ENCODE measurements around the gene PLCXD1.

Gene PLCXD1

DNA sequence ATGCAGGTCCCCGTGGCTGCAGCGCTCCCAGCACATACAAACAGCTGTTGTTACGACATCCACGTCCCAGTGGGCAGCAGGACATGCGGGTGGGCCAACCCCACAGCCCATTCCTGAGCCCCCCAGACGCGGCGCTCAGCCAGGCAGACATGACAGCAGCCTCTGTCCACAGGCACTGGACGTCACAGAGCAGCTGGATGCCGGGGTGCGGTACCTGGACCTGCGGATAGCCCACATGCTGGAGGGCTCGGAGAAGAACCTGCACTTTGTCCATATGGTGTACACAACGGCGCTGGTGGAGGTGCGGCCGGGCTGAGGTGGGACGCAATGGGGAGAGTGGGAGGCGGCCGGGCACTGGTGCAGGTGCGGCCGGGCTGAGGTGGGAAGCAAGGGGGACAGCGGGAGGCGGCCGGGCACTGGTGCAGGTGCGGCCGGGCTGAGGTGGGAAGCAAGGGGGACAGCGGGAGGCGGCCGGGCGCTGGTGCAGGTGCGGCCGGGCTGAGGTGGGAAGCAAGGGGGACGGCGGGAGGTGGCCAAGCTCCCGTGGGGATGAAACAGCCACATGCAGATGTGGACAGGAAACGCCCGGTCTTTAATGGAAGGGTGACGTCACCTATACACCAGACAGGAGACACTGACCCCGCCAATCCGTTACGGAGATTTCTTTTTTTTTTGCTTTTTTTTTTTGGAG lies 9.4 kb downstream of the PLCXD1 start (continued):
- TF ChIP-seq, protein P1, sequence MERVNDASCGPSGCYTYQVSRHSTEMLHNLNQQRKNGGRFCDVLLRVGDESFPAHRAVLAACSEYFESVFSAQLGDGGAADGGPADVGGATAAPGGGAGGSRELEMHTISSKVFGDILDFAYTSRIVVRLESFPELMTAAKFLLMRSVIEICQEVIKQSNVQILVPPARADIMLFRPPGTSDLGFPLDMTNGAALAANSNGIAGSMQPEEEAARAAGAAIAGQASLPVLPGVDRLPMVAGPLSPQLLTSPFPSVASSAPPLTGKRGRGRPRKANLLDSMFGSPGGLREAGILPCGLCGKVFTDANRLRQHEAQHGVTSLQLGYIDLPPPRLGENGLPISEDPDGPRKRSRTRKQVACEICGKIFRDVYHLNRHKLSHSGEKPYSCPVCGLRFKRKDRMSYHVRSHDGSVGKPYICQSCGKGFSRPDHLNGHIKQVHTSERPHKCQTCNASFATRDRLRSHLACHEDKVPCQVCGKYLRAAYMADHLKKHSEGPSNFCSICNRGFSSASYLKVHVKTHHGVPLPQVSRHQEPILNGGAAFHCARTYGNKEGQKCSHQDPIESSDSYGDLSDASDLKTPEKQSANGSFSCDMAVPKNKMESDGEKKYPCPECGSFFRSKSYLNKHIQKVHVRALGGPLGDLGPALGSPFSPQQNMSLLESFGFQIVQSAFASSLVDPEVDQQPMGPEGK (CRISPR knock-in tag; IDR thresholded peaks at IDR 0.05; ENCODE audit: borderline replicate concordance) = no peak
- TF ChIP-seq ESRRG (CRISPR knock-in tag; IDR thresholded peaks at IDR 0.05) (no peak), ISL1 (CRISPR knock-in tag; IDR thresholded peaks at IDR 0.05) (no peak), TCF4 (CRISPR knock-in tag; IDR thresholded peaks at IDR 0.05; ENCODE audit: borderline replicate concordance) (no peak), ZNF70 (CRISPR knock-in tag; IDR thresholded peaks at IDR 0.05) (no peak), BACH2 (CRISPR knock-in tag; IDR thresholded peaks at IDR 0.05; ENCODE audit: borderline replicate concordance) (no peak)
- TF ChIP-seq, protein P2, sequence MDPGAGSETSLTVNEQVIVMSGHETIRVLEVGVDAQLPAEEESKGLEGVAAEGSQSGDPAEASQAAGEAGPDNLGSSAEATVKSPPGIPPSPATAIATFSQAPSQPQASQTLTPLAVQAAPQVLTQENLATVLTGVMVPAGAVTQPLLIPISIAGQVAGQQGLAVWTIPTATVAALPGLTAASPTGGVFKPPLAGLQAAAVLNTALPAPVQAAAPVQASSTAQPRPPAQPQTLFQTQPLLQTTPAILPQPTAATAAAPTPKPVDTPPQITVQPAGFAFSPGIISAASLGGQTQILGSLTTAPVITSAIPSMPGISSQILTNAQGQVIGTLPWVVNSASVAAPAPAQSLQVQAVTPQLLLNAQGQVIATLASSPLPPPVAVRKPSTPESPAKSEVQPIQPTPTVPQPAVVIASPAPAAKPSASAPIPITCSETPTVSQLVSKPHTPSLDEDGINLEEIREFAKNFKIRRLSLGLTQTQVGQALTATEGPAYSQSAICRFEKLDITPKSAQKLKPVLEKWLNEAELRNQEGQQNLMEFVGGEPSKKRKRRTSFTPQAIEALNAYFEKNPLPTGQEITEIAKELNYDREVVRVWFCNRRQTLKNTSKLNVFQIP (CRISPR knock-in tag; IDR thresholded peaks at IDR 0.05; ENCODE audit: borderline replicate concordance, low read depth) = no peak
- TF ChIP-seq, protein P3, sequence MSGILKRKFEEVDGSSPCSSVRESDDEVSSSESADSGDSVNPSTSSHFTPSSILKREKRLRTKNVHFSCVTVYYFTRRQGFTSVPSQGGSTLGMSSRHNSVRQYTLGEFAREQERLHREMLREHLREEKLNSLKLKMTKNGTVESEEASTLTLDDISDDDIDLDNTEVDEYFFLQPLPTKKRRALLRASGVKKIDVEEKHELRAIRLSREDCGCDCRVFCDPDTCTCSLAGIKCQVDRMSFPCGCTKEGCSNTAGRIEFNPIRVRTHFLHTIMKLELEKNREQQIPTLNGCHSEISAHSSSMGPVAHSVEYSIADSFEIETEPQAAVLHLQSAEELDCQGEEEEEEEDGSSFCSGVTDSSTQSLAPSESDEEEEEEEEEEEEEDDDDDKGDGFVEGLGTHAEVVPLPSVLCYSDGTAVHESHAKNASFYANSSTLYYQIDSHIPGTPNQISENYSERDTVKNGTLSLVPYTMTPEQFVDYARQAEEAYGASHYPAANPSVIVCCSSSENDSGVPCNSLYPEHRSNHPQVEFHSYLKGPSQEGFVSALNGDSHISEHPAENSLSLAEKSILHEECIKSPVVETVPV (CRISPR knock-in tag; IDR thresholded peaks at IDR 0.05) = no peak

DNA sequence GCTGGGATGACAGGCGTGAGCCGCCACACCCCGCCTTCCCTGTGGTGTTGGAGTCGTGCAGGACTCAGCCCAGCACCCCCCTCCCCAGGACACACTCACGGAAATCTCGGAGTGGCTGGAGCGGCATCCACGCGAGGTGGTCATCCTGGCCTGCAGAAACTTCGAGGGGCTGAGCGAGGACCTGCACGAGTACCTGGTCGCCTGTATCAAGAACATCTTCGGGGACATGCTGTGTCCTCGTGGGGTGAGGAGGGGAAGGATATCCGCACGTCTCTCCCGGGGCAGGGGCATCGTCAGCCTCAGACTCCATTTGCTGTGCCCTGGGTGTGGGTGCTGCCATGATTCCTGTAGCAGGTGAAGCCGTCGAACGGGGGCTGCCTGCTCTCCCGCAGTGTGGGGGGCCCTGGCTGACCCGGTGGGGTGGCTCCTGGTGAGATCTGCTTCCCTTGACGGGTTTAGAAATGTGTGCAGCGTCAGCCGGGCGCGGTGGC lies 10.3 kb downstream of the PLCXD1 start:
- no peak for ATAC-seq
- TF ChIP-seq, protein P1 (CRISPR knock-in tag; IDR thresholded peaks at IDR 0.05; ENCODE audit: borderline replicate concordance) = no peak
- TF ChIP-seq ZFP3 (CRISPR knock-in tag; IDR thresholded peaks at IDR 0.05) (no peak), ZC3H10 (CRISPR knock-in tag; IDR thresholded peaks at IDR 0.05) (no peak), ZNF8 (CRISPR knock-in tag; IDR thresholded peaks at IDR 0.05) (no peak), ESRRG (CRISPR knock-in tag; IDR thresholded peaks at IDR 0.05) (no peak), CSDC2 (CRISPR knock-in tag; IDR thresholded peaks at IDR 0.05) (no peak)

DNA sequence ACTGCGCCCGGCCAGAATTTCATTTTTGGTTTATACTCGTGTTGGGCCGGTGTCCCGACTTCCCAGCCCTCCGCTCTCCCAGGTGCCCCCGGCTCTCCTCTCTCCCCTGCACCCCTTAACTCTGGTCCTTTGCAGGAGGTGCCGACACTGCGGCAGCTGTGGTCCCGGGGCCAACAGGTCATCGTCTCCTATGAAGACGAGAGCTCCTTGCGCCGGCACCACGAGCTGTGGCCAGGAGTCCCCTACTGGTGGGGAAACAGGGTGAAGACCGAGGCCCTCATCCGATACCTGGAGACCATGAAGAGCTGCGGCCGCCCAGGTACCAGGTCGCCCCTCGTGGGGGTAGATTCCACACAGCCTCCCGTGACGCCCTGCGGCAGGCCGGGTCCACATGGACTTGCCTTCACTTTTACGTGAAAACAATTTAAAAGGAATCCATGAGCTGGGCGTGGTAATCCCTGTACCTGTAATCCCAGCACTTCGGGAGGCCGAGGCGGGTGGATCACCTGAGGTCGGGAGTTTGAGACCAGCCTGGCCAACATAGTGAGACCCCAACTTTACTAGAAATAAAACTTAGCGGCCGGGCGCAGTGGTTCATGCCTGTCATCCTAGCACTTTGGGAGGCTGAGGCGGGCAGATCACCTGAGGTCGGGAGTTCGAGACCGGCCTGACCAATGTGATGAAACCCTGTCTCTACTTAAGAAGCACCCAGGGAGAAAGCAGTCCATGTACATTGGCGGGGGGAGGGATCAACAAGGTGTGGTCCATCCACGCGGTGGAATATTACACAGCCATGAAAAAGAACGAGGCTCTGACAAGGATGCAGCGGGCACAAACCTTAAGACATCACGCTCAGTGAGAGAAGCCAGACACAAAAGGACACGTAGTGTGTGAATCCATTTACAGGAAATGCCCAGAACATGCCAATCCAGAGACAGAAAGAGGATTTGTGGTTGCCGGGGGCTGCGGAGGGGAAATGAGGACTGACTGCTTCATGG lies 12.0 kb downstream of the PLCXD1 start:
- ATAC-seq = no peak
- no peak for TF ChIP-seq GLIS3 (CRISPR knock-in tag; IDR thresholded peaks at IDR 0.05)

DNA sequence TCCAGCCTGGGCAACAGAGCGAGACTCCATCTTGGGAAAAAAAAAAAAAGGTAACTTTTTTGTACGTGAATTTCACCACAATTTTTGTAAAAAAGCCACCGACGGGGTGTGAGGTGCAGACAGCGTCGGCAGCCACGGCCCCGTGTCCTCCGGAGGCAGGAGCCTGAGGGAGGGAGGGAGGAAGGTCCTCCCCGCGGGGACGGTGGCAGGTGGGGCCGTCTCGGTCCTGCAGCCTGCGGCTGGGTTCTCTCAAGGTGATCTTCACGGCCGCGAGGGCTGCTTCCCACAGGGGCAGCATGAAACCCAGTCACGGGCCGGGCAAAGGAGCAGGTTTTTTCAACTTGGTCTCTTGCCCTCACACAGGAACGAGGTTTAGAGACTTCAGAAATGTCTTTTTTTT lies 14.0 kb downstream of the PLCXD1 start:
- ATAC-seq = no peak
- TF ChIP-seq, protein P2 (CRISPR knock-in tag; IDR thresholded peaks at IDR 0.05; ENCODE audit: borderline replicate concordance, low read depth) = no peak
- TF ChIP-seq OSR1 (CRISPR knock-in tag; IDR thresholded peaks at IDR 0.05) (no peak), PPARA (CRISPR knock-in tag; IDR thresholded peaks at IDR 0.05; ENCODE audit: borderline replicate concordance) (no peak), RARB (CRISPR knock-in tag; IDR thresholded peaks at IDR 0.05) (no peak), ZNF8 (CRISPR knock-in tag; IDR thresholded peaks at IDR 0.05) (no peak), ESRRG (CRISPR knock-in tag; IDR thresholded peaks at IDR 0.05) (no peak), SNAI2 (CRISPR knock-in tag; IDR thresholded peaks at IDR 0.05) (no peak), TCF4 (CRISPR knock-in tag; IDR thresholded peaks at IDR 0.05; ENCODE audit: borderline replicate concordance) (no peak), ZNF565 (CRISPR knock-in tag; conservative IDR thresholded peaks at IDR 0.05; ENCODE audit: low read depth) (no peak), ARNTL (CRISPR knock-in tag; IDR thresholded peaks at IDR 0.05; ENCODE audit: borderline replicate concordance, low read depth) (no peak), ZFP3 (CRISPR knock-in tag; IDR thresholded peaks at IDR 0.05) (no peak)
- TF ChIP-seq, protein P1 (CRISPR knock-in tag; IDR thresholded peaks at IDR 0.05; ENCODE audit: borderline replicate concordance) = no peak
- TF ChIP-seq, protein P3 (CRISPR knock-in tag; IDR thresholded peaks at IDR 0.05) = no peak
